GM19324 (cell line): Measurements from ENCODE around the gene LRMDA.

ENCODE experiments used
- ATAC-seq: cut with Tn5 transposase; IDR thresholded peaks from one replicate; pipeline ENCODE4 v1.9.1; 2021; ENCODE audit warnings: mild to moderate bottlenecking, moderate library complexity; ENCODE audit not compliant: unreplicated experiment, low FRiP score

LRMDA gene

GRCh38 chr10:76296957-76297356 lies 865.5 kb downstream of the LRMDA start:
- no peak for ATAC-seq

GRCh38 chr10:76297358-76297757 lies 865.9 kb downstream of the LRMDA start:
- no peak for ATAC-seq

- no peak for ATAC-seq
Measured at GRCh38 chr10:76297780-76298281, 866.4 kb downstream of the LRMDA start.

- no peak for ATAC-seq
Measured at GRCh38 chr10:76298329-76298728, 866.9 kb downstream of the LRMDA start.

- no peak for ATAC-seq
Measured at GRCh38 chr10:76299501-76299900, 868.1 kb downstream of the LRMDA start.

GRCh38 chr10:76301211-76301610 lies 869.8 kb downstream of the LRMDA start:
- ATAC-seq = no peak

GRCh38 chr10:76301950-76302349 lies 870.5 kb downstream of the LRMDA start:
- ATAC-seq = no peak

- no peak for ATAC-seq
Measured at GRCh38 chr10:76302481-76302880, 871.1 kb downstream of the LRMDA start.

GRCh38 chr10:76302961-76303630 lies 871.7 kb downstream of the LRMDA start:
- no peak for ATAC-seq

GRCh38 chr10:76303682-76304316 lies 872.4 kb downstream of the LRMDA start:
- ATAC-seq = no peak

GRCh38 chr10:76305930-76306615 lies 874.6 kb downstream of the LRMDA start:
- ATAC-seq = no peak

- no peak for ATAC-seq
Measured at GRCh38 chr10:76306856-76307255, 875.4 kb downstream of the LRMDA start.

- no peak for ATAC-seq
Measured at GRCh38 chr10:76309070-76309469, 877.6 kb downstream of the LRMDA start.

GRCh38 chr10:76309741-76310587 lies 878.5 kb downstream of the LRMDA start:
- no peak for ATAC-seq

- no peak for ATAC-seq
Measured at GRCh38 chr10:76310588-76311080, 879.2 kb downstream of the LRMDA start.

- ATAC-seq = no peak
Measured at GRCh38 chr10:76311752-76312636, 880.6 kb downstream of the LRMDA start.

GRCh38 chr10:76315240-76315639 lies 883.8 kb downstream of the LRMDA start:
- ATAC-seq = no peak

- no peak for ATAC-seq
Measured at GRCh38 chr10:76316234-76316633, 884.8 kb downstream of the LRMDA start.

- ATAC-seq = no peak
Measured at GRCh38 chr10:76317078-76317477, 885.7 kb downstream of the LRMDA start.

GRCh38 chr10:76318211-76318610 lies 886.8 kb downstream of the LRMDA start:
- no peak for ATAC-seq
